ENCODE data around the gene MINDY1.
A peak's percentile ranks its signal among the peaks of the same experiment; 100 is the strongest.

MINDY1 gene

GRCh38 chr1:150992626-150993025 is 14.1 kb downstream of the MINDY1 start:
- no peak overlapping the region for H3K18ac ChIP-seq (ENCODE audit: low read length)
- no peaks in the 10 kb centered on the region for H3K9me3 ChIP-seq (replicated peaks in 1 of 2; ENCODE audit: control insufficient read depth in 2 of 2, insufficient read depth in 1 of 2, low read depth in 1 of 2, low read length in 2 of 2)
- no peak overlapping the region for H3K14ac ChIP-seq (ENCODE audit: low read length)
- no peak overlapping the region for H3K4ac ChIP-seq (ENCODE audit: low read length)
- H4K91ac ChIP-seq (ENCODE audit: low read depth, low read length, poor library complexity), result no peak overlapping the region
- H3K27ac ChIP-seq (replicated peaks; ENCODE audit: low read length), result no peak overlapping the region
- H2BK5ac ChIP-seq (ENCODE audit: low read length), result no peak overlapping the region
- no peaks in the 10 kb centered on the region for H3K79me1 ChIP-seq (ENCODE audit: low read depth, low read length)
- H2BK15ac ChIP-seq (ENCODE audit: low read length), result no peak overlapping the region
- no peak overlapping the region for H2BK12ac ChIP-seq (ENCODE audit: low read length)
- no peak overlapping the region for H4K8ac ChIP-seq (ENCODE audit: low read depth, low read length)
- no peak for DNase-seq (ENCODE audit: low spot score)
- no peak overlapping the region for H2AFZ ChIP-seq (ENCODE audit: low read length)
- peaks cover 0 to 2% of the 10 kb centered on the region in 2 donors for H3K4me1 ChIP-seq (ENCODE audit: control insufficient read depth in 2 of 2, insufficient read depth in 1 of 2, low read depth in 1 of 2, low read length in 2 of 2)
- H2AK5ac ChIP-seq (ENCODE audit: low read depth, low read length), result no peak overlapping the region
- WGBS, 2 donors (ENCODE audit: extremely low coverage in 2 of 2, insufficient read length in 2 of 2, insufficient replicate concordance in 1 of 2), result no CpG with 5 or more reads among the region's 4 CpGs
- no peak overlapping the region for H3K9ac ChIP-seq (ENCODE audit: low read depth, low read length, poor library complexity)
- H3K4me3 ChIP-seq (ENCODE audit: low read length in 2 of 2), result no peak overlapping the region
- no peaks in the 10 kb centered on the region for H3K27me3 ChIP-seq (ENCODE audit: control insufficient read depth in 3 of 3, insufficient read depth in 3 of 3, low read depth in 1 of 3, low read length in 3 of 3)
- H3K36me3 ChIP-seq (replicated peaks in 1 of 2; ENCODE audit: control insufficient read depth in 2 of 2, insufficient read depth in 2 of 2, low read length in 2 of 2), result peaks cover 5 to 7% of the 10 kb centered on the region in 2 donors
- H2BK120ac ChIP-seq (ENCODE audit: low read depth, low read length), result no peak overlapping the region
- no peak overlapping the region for H3K23ac ChIP-seq (ENCODE audit: low read depth, low read length, poor library complexity)
- no peak overlapping the region for H3K4me2 ChIP-seq (ENCODE audit: insufficient read depth, low read length, poor library complexity, severe bottlenecking)

- H3K9ac ChIP-seq (ENCODE audit: low read depth, low read length, poor library complexity), result no peak overlapping the region
- no peak overlapping the region for H2BK5ac ChIP-seq (ENCODE audit: low read length)
- H2AK5ac ChIP-seq (ENCODE audit: low read depth, low read length), result no peak overlapping the region
- no peak for DNase-seq (ENCODE audit: low spot score)
- peaks cover 0 to 20% (median 0%) of the 10 kb centered on the region in 3 experiments for H3K27me3 ChIP-seq (ENCODE audit: control insufficient read depth in 3 of 3, insufficient read depth in 3 of 3, low read depth in 1 of 3, low read length in 3 of 3)
- H3K14ac ChIP-seq (ENCODE audit: low read length), result no peak overlapping the region
- no peak overlapping the region for H3K4me2 ChIP-seq (ENCODE audit: insufficient read depth, low read length, poor library complexity, severe bottlenecking)
- H3K4ac ChIP-seq (ENCODE audit: low read length), result no peak overlapping the region
- H3K27ac ChIP-seq (replicated peaks; ENCODE audit: low read length), result no peak overlapping the region
- peaks cover 0 to 2% of the 10 kb centered on the region in 2 donors for H3K4me1 ChIP-seq (ENCODE audit: control insufficient read depth in 2 of 2, insufficient read depth in 1 of 2, low read depth in 1 of 2, low read length in 2 of 2)
- no peak overlapping the region for H2BK12ac ChIP-seq (ENCODE audit: low read length)
- no CpG with 5 or more reads among the region's 7 CpGs for WGBS, 2 donors (ENCODE audit: extremely low coverage in 2 of 2, insufficient read length in 2 of 2, insufficient replicate concordance in 1 of 2)
- no peak overlapping the region for H3K23ac ChIP-seq (ENCODE audit: low read depth, low read length, poor library complexity)
- H3K36me3 ChIP-seq (replicated peaks in 1 of 2; ENCODE audit: control insufficient read depth in 2 of 2, insufficient read depth in 2 of 2, low read length in 2 of 2), result no peaks in the 10 kb centered on the region
- no peaks in the 10 kb centered on the region for H3K79me1 ChIP-seq (ENCODE audit: low read depth, low read length)
- no peak overlapping the region for H2BK15ac ChIP-seq (ENCODE audit: low read length)
- H3K18ac ChIP-seq (ENCODE audit: low read length), result no peak overlapping the region
- no peak overlapping the region for H3K4me3 ChIP-seq (ENCODE audit: low read length in 2 of 2)
- no peak overlapping the region for H2BK120ac ChIP-seq (ENCODE audit: low read depth, low read length)
- H2AFZ ChIP-seq (ENCODE audit: low read length), result no peak overlapping the region
- H4K91ac ChIP-seq (ENCODE audit: low read depth, low read length, poor library complexity), result no peak overlapping the region
- H4K8ac ChIP-seq (ENCODE audit: low read depth, low read length), result no peak overlapping the region
- H3K9me3 ChIP-seq (replicated peaks in 1 of 2; ENCODE audit: control insufficient read depth in 2 of 2, insufficient read depth in 1 of 2, low read depth in 1 of 2, low read length in 2 of 2), result no peaks in the 10 kb centered on the region
Measured at GRCh38 chr1:150987924-150988323, 18.8 kb downstream of the MINDY1 start.

GRCh38 chr1:150985179-150985825 is 21.4 kb downstream of the MINDY1 start:
- Histone ChIP-seq H3K27me3 (ENCODE audit: control insufficient read depth in 3 of 3, insufficient read depth in 3 of 3, low read depth in 1 of 3, low read length in 3 of 3) (peaks cover 0 to 24% (median 0%) of the 10 kb centered on the region in 3 experiments), H3K18ac (ENCODE audit: low read length) (no peak overlapping the region), H3K4me3 (ENCODE audit: low read length in 2 of 2) (no peak overlapping the region), H2AFZ (ENCODE audit: low read length) (no peak overlapping the region), H4K91ac (ENCODE audit: low read depth, low read length, poor library complexity) (no peak overlapping the region), H3K4me2 (ENCODE audit: insufficient read depth, low read length, poor library complexity, severe bottlenecking) (no peak overlapping the region), H3K36me3 (replicated peaks in 1 of 2; ENCODE audit: control insufficient read depth in 2 of 2, insufficient read depth in 2 of 2, low read length in 2 of 2) (no peaks in the 10 kb centered on the region), H3K4ac (ENCODE audit: low read length) (no peak overlapping the region), H4K8ac (ENCODE audit: low read depth, low read length) (no peak overlapping the region), H3K9me3 (replicated peaks in 1 of 2; ENCODE audit: control insufficient read depth in 2 of 2, insufficient read depth in 1 of 2, low read depth in 1 of 2, low read length in 2 of 2) (no peaks in the 10 kb centered on the region), H2BK15ac (ENCODE audit: low read length) (no peak overlapping the region), H2BK120ac (ENCODE audit: low read depth, low read length) (no peak overlapping the region), H3K14ac (ENCODE audit: low read length) (no peak overlapping the region), H3K27ac (replicated peaks; ENCODE audit: low read length) (no peak overlapping the region), H2BK5ac (ENCODE audit: low read length) (no peak overlapping the region), H2BK12ac (ENCODE audit: low read length) (no peak overlapping the region), H3K4me1 (ENCODE audit: control insufficient read depth in 2 of 2, insufficient read depth in 1 of 2, low read depth in 1 of 2, low read length in 2 of 2) (peaks cover 11 to 15% of the 10 kb centered on the region in 2 donors), H3K79me1 (ENCODE audit: low read depth, low read length) (no peaks in the 10 kb centered on the region), H3K9ac (ENCODE audit: low read depth, low read length, poor library complexity) (no peak overlapping the region), H2AK5ac (ENCODE audit: low read depth, low read length) (no peak overlapping the region), H3K23ac (ENCODE audit: low read depth, low read length, poor library complexity) (no peak overlapping the region)
- DNase-seq (ENCODE audit: low spot score), result no peak
- WGBS, 2 donors (ENCODE audit: extremely low coverage in 2 of 2, insufficient read length in 2 of 2, insufficient replicate concordance in 1 of 2), result no CpG with 5 or more reads among the region's 2 CpGs

- Histone ChIP-seq H2BK5ac (ENCODE audit: low read length) (no peak within 1 kb of the TSS), H2AFZ (ENCODE audit: low read length) (peak within 1 kb of the TSS; percentile 80), H3K4me1 (ENCODE audit: control insufficient read depth in 2 of 2, insufficient read depth in 1 of 2, low read depth in 1 of 2, low read length in 2 of 2) (peaks cover 11 to 22% of the 10 kb centered on the region in 2 donors), H3K4ac (ENCODE audit: low read length) (no peak within 1 kb of the TSS), H3K27ac (replicated peaks; ENCODE audit: low read length) (no peak within 1 kb of the TSS), H3K14ac (ENCODE audit: low read length) (no peak within 1 kb of the TSS), H3K36me3 (replicated peaks in 1 of 2; ENCODE audit: control insufficient read depth in 2 of 2, insufficient read depth in 2 of 2, low read length in 2 of 2) (no peaks in the 10 kb centered on the region), H4K91ac (ENCODE audit: low read depth, low read length, poor library complexity) (peak within 1 kb of the TSS; percentile 15), H2BK120ac (ENCODE audit: low read depth, low read length) (no peak within 1 kb of the TSS), H2AK5ac (ENCODE audit: low read depth, low read length) (peak within 1 kb of the TSS; percentile 18), H3K18ac (ENCODE audit: low read length) (peak within 1 kb of the TSS; percentile 58), H4K8ac (ENCODE audit: low read depth, low read length) (no peak within 1 kb of the TSS), H3K79me1 (ENCODE audit: low read depth, low read length) (no peaks in the 10 kb centered on the region), H2BK15ac (ENCODE audit: low read length) (peak within 1 kb of the TSS; percentile 34), H3K9ac (ENCODE audit: low read depth, low read length, poor library complexity) (no peak within 1 kb of the TSS), H3K4me2 (ENCODE audit: insufficient read depth, low read length, poor library complexity, severe bottlenecking) (no peak within 1 kb of the TSS), H3K9me3 (replicated peaks in 1 of 2; ENCODE audit: control insufficient read depth in 2 of 2, insufficient read depth in 1 of 2, low read depth in 1 of 2, low read length in 2 of 2) (no peaks in the 10 kb centered on the region), H3K23ac (ENCODE audit: low read depth, low read length, poor library complexity) (no peak within 1 kb of the TSS), H2BK12ac (ENCODE audit: low read length) (peak within 1 kb of the TSS; percentile 2), H3K4me3 (ENCODE audit: low read length in 2 of 2) (no peak within 1 kb of the TSS), H3K27me3 (ENCODE audit: control insufficient read depth in 3 of 3, insufficient read depth in 3 of 3, low read depth in 1 of 3, low read length in 3 of 3) (peaks cover 0 to 24% (median 0%) of the 10 kb centered on the region in 3 experiments)
- DNase-seq (ENCODE audit: low spot score), result no peak
- no CpG with 5 or more reads among the region's 12 CpGs for WGBS, 2 donors (ENCODE audit: extremely low coverage in 2 of 2, insufficient read length in 2 of 2, insufficient replicate concordance in 1 of 2)
Measured at GRCh38 chr1:150981805-150982712, 24.6 kb downstream of the MINDY1 start, which contains the start of gene ANXA9. Gene ANXA9, plus strand, starts transcription at chr1:150982292. Its CDS starts 814 bp downstream, at chr1:150983106.
